Esophagus muscularis mucosa (tissue), 4 donors: ENCODE results near the gene DPYSL4. TPM values are rescaled to one million over a fixed set of nuclear protein-coding genes. Genes with fewer than 3 reads are reported as not detected.

Source experiments
- DNase-seq: peaks from one replicate; pipeline ENCODE4 v3.0.0-alpha.2; 2017; ENCODE audit errors: extremely low spot score
- H3K27ac ChIP-seq, 4 donors: fragments of 200-600 bp; sonication (generic); replicated peaks in 1 of 4; 1 replicate in 3 of 4; 2 replicates in 1 of 4; pipeline ENCODE4 v1.5.1; 2016 to 2019; ENCODE audit warnings: mild to moderate bottlenecking in 1 of 4
- H3K27me3 ChIP-seq, 4 donors: fragments of 200-600 bp; sonication (generic); one replicate each; pipeline versions ENCODE4 v1.5.1 to v1.6.0; 2016 to 2019
- H3K36me3 ChIP-seq, 4 donors: fragments of 200-600 bp; sonication (generic); one replicate each; pipeline ENCODE4 v1.5.1; 2016 to 2019
- H3K4me1 ChIP-seq, 4 donors: fragments of 200-600 bp; sonication (generic); one replicate each; pipeline ENCODE4 v1.5.1; 2016 to 2019
- H3K4me3 ChIP-seq, 4 donors: fragments of 200-600 bp; sonication (generic); 1 replicate in 2 of 4; 2 replicates in 2 of 4; pipeline ENCODE4 v1.5.1; 2016 to 2019; ENCODE audit warnings: mild to moderate bottlenecking in 4 of 4, moderate library complexity in 1 of 4
- H3K9me3 ChIP-seq, 4 donors: fragments of 200-600 bp; sonication (generic); 1 replicate in 3 of 4; 2 replicates in 1 of 4; pipeline ENCODE4 v1.5.1; 2016 to 2019
- EP300 ChIP-seq: sonication (generic); formaldehyde crosslinking; IDR thresholded peaks from one replicate; pipeline ENCODE4 v1.6.1; 2017; ENCODE audit warnings: antibody characterized with exemption
- POLR2A ChIP-seq: fragments of 450-650 bp; IDR thresholded peaks from one replicate; pipeline ENCODE4 v1.6.1; 2017; ENCODE audit warnings: antibody characterized with exemption, moderate library complexity, mild to moderate bottlenecking, low read depth
- POLR2AphosphoS5 ChIP-seq, 2 donors: sonication (generic); formaldehyde crosslinking; IDR thresholded peaks; one replicate each; pipeline ENCODE4 v1.6.1; 2017; ENCODE audit warnings: antibody characterized with exemption in 2 of 2
- WGBS: methylation state at CpG from one replicate; pipeline ENCODE4 v1.1.5; 2018; 5-methylcytosine and 5-hydroxymethylcytosine counted together
- intact Hi-C: fragments of 100-400 bp; cut with DNase I; formaldehyde crosslinking; loops from one replicate; pipeline ENCODE4 v1.15.1; 2023
- total RNA-seq, 4 donors: library from RNA; depleted of rRNA; stranded (reverse); fragments of >200 nt; gene quantifications; one replicate each; pipeline versions ENCODE4 v1.1.0 to v1.2.1, GENCODE V29; 2016
- TF ChIP-seq, protein P1 (sequence below), 3 experiments: fragments of 200-600 bp in 2 of 3; fragments of 450-650 bp in 1 of 3; sonication (generic) in 2 of 3; IDR thresholded peaks; one replicate each; pipeline ENCODE4 v1.5.1; 2017 to 2019; ENCODE audit warnings: antibody characterized with exemption in 3 of 3, mild to moderate bottlenecking in 2 of 3, moderate library complexity in 1 of 3

Gene DPYSL4
- total RNA-seq, 4 donors from 2014 or later = 0.42 to 4.5 (median 1.9) TPM

DNA sequence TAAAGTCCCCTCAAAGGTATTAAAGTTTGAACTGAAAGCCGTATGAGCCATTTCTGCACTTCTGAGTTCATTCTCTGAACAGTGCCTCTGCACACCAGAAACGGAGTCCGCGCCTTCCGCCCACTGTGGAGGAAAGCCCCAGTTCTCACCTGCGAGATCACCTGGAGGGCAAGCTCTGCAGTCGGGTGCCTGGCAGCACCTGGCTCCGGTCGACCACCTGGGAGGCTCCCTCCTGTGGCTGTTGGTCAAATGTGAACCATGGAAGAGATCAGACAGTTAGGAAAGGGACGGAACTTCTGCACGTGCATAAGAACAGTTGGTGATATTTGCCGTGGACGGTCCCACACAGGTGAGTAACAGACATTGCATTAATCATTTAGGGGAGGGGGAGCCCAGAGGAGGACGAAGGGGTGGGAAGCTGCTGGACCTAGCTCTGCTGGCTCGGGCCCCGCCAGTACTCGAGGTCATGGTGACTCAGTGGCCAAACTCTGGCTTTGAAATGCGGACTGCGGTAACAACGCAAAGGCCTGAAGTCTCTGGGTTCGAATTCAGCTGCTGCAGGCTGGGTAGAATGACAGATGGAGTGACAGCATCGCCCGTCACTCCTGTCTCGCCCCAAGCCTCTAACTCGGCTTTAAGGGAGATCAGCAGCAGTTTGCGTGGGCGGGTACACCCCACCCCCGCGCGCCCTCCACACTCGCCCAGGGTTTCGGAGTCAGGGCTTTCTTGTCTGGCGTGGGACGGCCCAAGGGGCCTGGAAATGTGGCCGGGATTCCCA, 1.7 kb upstream of the DPYSL4 start:
- H3K36me3 ChIP-seq = no peaks in the 10 kb centered on the region
- intact Hi-C loops = no loop called here
- peaks cover 9 to 69% (median 33%) of the 10 kb centered on the region in 4 donors for H3K27me3 ChIP-seq
- H3K4me1 ChIP-seq = peaks cover 21 to 34% (median 30%) of the 10 kb centered on the region in 4 donors
- TF ChIP-seq, protein P1, sequence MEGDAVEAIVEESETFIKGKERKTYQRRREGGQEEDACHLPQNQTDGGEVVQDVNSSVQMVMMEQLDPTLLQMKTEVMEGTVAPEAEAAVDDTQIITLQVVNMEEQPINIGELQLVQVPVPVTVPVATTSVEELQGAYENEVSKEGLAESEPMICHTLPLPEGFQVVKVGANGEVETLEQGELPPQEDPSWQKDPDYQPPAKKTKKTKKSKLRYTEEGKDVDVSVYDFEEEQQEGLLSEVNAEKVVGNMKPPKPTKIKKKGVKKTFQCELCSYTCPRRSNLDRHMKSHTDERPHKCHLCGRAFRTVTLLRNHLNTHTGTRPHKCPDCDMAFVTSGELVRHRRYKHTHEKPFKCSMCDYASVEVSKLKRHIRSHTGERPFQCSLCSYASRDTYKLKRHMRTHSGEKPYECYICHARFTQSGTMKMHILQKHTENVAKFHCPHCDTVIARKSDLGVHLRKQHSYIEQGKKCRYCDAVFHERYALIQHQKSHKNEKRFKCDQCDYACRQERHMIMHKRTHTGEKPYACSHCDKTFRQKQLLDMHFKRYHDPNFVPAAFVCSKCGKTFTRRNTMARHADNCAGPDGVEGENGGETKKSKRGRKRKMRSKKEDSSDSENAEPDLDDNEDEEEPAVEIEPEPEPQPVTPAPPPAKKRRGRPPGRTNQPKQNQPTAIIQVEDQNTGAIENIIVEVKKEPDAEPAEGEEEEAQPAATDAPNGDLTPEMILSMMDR (IDR thresholded peaks at IDR 0.05) = no peak
- TF ChIP-seq POLR2AphosphoS5 (IDR thresholded peaks at IDR 0.05) (no peak), EP300 (no peak), POLR2A (no peak)
- no peak overlapping the region for H3K27ac ChIP-seq
- no peaks in the 10 kb centered on the region for H3K9me3 ChIP-seq
- WGBS = 50% methylated on average over 35 of the region's 35 CpGs
- no peak for DNase-seq
- peak overlapping the region in 3 of 4 donors; percentile 42 to 50 (median 48) for H3K4me3 ChIP-seq

DNA sequence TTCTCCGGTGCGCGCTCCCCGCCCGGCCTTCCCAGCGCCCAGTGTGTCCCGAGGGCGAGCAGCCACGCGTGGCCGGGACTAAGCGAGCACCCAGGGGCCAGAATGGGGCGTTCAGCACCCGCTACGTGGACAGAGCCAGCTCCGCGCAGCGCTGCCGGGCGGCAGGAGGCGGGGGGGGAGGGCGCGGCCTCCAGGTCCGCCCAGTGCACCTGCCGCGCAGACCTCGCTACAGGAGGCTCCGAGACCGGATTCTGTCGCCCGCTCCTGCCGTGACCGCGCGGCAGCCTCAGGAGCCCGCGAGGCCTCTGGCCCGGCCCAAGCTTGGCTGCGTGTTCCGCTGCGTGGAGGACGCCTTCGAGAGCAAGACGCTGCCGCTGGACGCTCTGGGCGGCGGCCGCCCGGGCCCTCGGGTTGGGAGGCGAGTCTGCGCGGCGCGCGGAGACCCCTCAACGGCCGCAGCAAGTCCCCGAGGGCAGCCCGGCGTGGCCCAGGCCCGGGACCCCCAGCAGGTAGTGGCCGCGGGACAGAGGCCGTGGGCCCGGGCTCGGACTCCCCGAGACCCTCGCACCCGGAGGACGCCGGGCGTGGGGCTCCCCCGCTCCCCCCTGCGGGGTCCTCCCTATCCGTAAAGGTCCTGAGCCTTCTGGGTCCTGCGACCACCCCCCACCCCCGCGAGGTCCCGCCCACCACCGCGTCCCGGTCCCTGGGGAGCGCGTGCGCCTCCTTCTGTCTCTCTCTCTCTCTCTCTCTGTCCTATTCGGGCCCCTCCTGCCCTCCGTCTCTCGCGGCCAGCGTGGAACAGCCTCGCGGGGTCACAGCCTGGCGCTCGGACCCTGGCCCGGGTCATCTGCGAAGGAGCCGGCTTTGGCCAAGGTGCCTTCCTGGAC, 904 bp upstream of the DPYSL4 start:
- Histone ChIP-seq H3K36me3 (no peaks in the 10 kb centered on the region), H3K4me1 (peaks cover 21 to 34% (median 30%) of the 10 kb centered on the region in 4 donors), H3K27ac (no peak overlapping the region), H3K4me3 (peak overlapping the region; percentile 42 to 60 (median 49)), H3K9me3 (no peaks in the 10 kb centered on the region), H3K27me3 (peaks cover 9 to 72% (median 33%) of the 10 kb centered on the region in 4 donors)
- no peak for DNase-seq
- intact Hi-C loops = no loop called here
- TF ChIP-seq, protein P1 (IDR thresholded peaks at IDR 0.05) = no peak
- TF ChIP-seq POLR2A (no peak), POLR2AphosphoS5 (IDR thresholded peaks at IDR 0.05) (no peak), EP300 (no peak)
- WGBS = 9% methylated on average over 16 of the region's 99 CpGs

DNA sequence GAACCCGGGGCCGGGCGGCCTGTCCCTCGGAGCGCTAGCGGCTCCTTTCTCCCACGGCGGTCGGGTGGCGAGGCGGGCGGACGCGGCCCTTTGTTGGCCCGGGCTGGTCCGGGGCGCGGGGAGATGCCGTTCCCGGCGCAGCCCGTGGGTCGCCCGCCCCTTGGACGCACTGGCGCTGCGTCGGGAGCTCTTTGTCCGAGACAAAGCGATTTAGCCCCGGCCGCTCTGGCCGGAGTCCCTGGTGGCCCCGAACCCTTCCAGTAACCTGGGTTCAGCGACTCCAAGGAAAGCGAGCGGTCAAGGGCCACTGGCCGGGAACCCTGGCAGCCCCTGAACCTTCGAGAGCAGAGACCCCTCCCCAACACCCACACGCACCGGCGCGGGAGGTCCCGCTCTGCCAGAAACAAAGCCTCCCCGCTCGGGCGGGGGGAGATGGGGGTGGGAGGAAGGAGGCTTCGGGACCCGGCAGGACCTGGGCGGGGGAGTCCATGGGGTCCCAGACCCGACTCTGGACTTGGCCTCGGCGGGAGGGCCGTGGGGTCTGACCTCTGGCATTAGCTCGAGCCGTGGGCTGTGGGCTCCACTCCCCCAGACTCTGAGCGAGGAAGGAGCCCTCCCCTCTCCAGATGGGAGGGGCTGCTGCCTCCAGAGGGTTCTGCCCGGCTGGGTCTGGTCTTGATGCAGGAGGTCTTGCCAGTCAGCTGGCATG, 836 bp downstream of the DPYSL4 start:
- peaks cover 26 to 34% (median 30%) of the 10 kb centered on the region in 4 donors for H3K4me1 ChIP-seq
- intact Hi-C loops = no loop called here
- H3K4me3 ChIP-seq = peak overlapping the region; percentile 42 to 60 (median 49)
- H3K27ac ChIP-seq = no peak overlapping the region
- H3K9me3 ChIP-seq = no peaks in the 10 kb centered on the region
- peaks cover 9 to 65% (median 33%) of the 10 kb centered on the region in 4 donors for H3K27me3 ChIP-seq
- DNase-seq = no peak
- TF ChIP-seq EP300 (no peak), POLR2AphosphoS5 (IDR thresholded peaks at IDR 0.05) (no peak), POLR2A (no peak)
- TF ChIP-seq, protein P1 (IDR thresholded peaks at IDR 0.05) = no peak
- H3K36me3 ChIP-seq = no peaks in the 10 kb centered on the region
- 1% methylated on average over 33 of the region's 58 CpGs for WGBS

DNA sequence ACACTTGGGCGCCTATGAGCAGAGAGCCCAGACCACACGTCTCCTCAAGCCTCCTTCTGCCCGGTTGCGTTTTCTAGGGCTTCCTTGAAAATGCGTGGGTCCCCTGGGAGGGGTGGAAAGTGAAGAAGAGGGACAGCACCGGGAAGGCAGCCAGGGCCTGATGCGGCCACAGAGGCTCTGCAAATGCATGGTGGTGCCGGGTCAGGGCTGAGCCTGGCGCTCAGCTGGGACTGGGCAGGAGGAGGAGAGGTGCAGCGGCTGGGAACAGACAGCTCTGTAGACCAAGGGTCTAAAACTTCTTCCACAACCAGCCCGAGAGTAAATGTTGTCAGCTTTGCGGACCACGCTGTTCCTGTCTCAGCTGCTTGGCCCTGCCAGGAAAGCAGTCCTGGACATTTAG, 1.6 kb downstream of the DPYSL4 start:
- Histone ChIP-seq H3K27ac (no peak overlapping the region), H3K9me3 (no peaks in the 10 kb centered on the region), H3K4me3 (no peak overlapping the region), H3K4me1 (peaks cover 28 to 34% (median 32%) of the 10 kb centered on the region in 4 donors), H3K36me3 (no peaks in the 10 kb centered on the region), H3K27me3 (peaks cover 9 to 60% (median 33%) of the 10 kb centered on the region in 4 donors)
- intact Hi-C loops = no loop called here
- 64% methylated on average over 12 of the region's 13 CpGs for whole genome bisulfite sequencing
- DNase-seq = no peak
- TF ChIP-seq POLR2AphosphoS5 (IDR thresholded peaks at IDR 0.05) = no peak
